ENCODE measurements around the gene TUBG1. TPM values are rescaled to one million over a fixed set of nuclear protein-coding genes. Genes with fewer than 3 reads are reported as not detected.
A peak's percentile ranks its signal among the peaks of the same experiment; 100 is the strongest.

TUBG1 gene
- total RNA-seq, 4 donors from 2014 or later, result 7.9 to 39.4 (median 23.9) TPM

DNA sequence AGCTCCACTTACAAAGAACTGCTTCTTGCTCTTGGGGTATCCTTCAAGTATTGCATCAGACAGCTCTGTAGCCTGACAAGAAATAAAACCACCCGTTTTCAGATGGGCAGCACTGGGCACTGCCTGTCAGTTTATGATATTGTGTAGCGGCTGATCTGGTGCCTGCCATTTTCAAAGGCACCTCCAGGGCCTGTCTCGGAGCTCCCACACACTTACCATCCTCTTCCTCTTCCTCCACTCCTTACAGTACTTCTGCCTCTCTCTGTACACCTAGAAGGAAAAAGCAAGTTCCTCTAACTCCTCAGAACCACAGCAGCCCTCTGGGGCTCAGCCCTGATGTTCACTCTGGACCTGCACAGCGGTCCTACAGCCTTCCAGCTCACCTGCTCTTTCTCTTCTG lies 36.4 kb upstream of the TUBG1 start:
- no peak for DNase-seq
- intact Hi-C loops (cut with DNase I; ENCODE audit: low total_unique reads), result loop anchor here (10.0 kb wide), 1 partner anchor 102 kb away; the partner anchor contains the start of gene PLEKHH3
- no peak for TF ChIP-seq POLR2A (IDR thresholded peaks at IDR 0.05)
- TF ChIP-seq, protein P1, sequence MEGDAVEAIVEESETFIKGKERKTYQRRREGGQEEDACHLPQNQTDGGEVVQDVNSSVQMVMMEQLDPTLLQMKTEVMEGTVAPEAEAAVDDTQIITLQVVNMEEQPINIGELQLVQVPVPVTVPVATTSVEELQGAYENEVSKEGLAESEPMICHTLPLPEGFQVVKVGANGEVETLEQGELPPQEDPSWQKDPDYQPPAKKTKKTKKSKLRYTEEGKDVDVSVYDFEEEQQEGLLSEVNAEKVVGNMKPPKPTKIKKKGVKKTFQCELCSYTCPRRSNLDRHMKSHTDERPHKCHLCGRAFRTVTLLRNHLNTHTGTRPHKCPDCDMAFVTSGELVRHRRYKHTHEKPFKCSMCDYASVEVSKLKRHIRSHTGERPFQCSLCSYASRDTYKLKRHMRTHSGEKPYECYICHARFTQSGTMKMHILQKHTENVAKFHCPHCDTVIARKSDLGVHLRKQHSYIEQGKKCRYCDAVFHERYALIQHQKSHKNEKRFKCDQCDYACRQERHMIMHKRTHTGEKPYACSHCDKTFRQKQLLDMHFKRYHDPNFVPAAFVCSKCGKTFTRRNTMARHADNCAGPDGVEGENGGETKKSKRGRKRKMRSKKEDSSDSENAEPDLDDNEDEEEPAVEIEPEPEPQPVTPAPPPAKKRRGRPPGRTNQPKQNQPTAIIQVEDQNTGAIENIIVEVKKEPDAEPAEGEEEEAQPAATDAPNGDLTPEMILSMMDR (IDR thresholded peaks at IDR 0.05), result no peak
- no peaks in the 10 kb centered on the region for H3K36me3 ChIP-seq
- no peaks in the 10 kb centered on the region for H3K9me3 ChIP-seq
- H3K4me1 ChIP-seq, result peaks cover 0 to 8% of the 10 kb centered on the region in 2 donors
- H3K4me3 ChIP-seq, result no peak overlapping the region
- H3K27me3 ChIP-seq, result no peaks in the 10 kb centered on the region
- H3K27ac ChIP-seq, result no peak overlapping the region

DNA sequence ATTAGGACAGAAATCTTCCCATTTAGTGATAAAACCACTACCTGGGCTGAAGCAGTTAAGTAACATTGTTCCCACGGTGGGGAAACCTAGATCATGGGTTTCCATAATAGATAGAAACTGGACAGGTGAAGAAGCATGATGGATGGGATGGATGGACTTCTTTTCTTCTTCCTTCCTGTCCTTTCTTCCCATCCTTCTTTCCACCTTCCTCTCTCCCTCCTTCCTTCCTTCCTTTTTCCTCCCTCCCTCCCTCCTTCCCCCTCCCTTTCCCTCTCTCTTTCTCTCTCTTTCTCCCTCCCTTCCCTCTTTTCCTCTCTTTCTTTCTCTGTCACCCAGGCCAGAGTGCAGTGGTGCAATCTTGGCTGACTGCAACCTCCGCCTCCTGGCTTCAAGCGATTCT lies 35.0 kb upstream of the TUBG1 start:
- Histone ChIP-seq H3K27ac (no peak overlapping the region), H3K36me3 (no peaks in the 10 kb centered on the region), H3K9me3 (no peaks in the 10 kb centered on the region), H3K4me3 (no peak overlapping the region), H3K4me1 (peaks cover 0 to 12% of the 10 kb centered on the region in 2 donors), H3K27me3 (no peaks in the 10 kb centered on the region)
- TF ChIP-seq, protein P1 (IDR thresholded peaks at IDR 0.05), result no peak
- no peak for TF ChIP-seq POLR2A (IDR thresholded peaks at IDR 0.05)
- DNase-seq, result no peak
- intact Hi-C loops (cut with DNase I; ENCODE audit: low total_unique reads), result loop anchor here (10.0 kb wide), 1 partner anchor 100 kb away; the partner anchor contains the start of gene PLEKHH3

DNA sequence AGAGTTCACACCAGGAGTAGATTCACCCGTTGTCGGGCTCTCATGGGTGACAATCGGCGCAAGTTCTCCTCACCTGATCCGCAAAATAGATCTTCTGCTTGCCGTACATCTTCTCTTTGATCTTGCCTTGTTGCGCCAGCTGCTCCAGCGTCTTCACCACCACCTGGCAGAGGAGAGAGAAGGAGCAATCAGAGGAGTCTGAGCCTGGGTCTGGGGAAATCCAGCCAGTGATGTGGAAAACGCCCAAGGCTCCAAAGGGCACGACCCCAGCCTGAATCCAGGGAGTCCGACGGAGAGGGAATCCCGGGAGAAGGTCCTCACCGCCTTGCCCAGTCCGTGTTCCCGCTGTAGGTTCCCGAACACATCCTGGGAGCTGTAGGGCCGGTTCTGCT lies 32.3 kb upstream of the TUBG1 start:
- no peaks in the 10 kb centered on the region for H3K9me3 ChIP-seq
- peak overlapping the region; percentile 61 to 73 for H3K27ac ChIP-seq
- H3K27me3 ChIP-seq, result no peaks in the 10 kb centered on the region
- H3K36me3 ChIP-seq, result no peaks in the 10 kb centered on the region
- no peak for DNase-seq
- TF ChIP-seq, protein P1 (IDR thresholded peaks at IDR 0.05), result no peak
- TF ChIP-seq POLR2A (IDR thresholded peaks at IDR 0.05), result no peak
- peaks cover 0 to 12% of the 10 kb centered on the region in 2 donors for H3K4me1 ChIP-seq
- intact Hi-C loops (cut with DNase I; ENCODE audit: low total_unique reads), result loop anchor here (10.0 kb wide), 1 partner anchor 98 kb away; the partner anchor contains the start of gene PLEKHH3
- H3K4me3 ChIP-seq, result peak overlapping the region; percentile 43 to 65

DNA sequence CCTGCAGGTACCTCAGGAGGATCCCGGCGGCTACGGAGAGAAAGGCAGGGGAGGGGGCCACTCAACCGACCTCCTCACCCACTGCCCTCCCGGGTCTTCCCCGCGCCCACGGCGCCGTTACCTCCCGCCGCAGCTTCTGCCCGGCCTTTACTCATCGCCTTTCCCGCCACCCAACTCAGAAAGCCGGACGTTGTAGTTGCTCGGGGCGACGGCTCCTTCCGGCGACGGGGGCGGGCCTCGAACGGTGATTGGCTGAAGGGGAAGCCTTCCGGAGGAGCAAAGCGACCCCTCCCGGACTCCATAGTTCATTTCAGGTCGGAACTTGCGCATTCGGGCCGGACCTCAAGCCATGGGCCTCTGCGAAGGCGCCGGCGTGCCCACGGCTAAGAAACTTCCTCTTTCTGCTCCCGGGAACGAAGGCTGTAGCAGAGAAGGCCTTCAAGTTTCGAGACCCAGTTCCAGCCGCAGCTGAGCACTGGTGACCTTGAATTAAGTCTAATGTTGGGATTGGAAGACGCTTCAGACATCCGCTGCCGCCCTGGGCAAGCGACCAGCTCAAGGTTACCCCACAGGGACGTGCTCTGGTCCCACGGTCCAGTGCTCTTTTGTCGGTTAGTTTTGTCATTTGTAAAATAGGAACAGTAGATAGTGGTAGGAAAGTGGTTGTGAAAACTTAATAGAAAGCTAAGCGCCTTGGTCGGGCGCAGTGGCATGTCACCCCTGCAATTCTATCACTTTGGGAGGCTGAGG lies 31.8 kb upstream of the TUBG1 start, which contains the start of gene PSMC3IP:
TSS of gene PSMC3IP (minus strand) at position 198 of the 750 bp plus-strand sequence. CDS start at position 155, 43 bp downstream.
- Histone ChIP-seq H3K9me3 (no peaks in the 10 kb centered on the region), H3K4me1 (peaks cover 0 to 12% of the 10 kb centered on the region in 2 donors), H3K36me3 (no peaks in the 10 kb centered on the region), H3K27me3 (no peaks in the 10 kb centered on the region), H3K4me3 (peak within 1 kb of the TSS; percentile 43 to 65), H3K27ac (peak within 1 kb of the TSS; percentile 73 to 82)
- peak; percentile 95 for DNase-seq
- intact Hi-C loops (cut with DNase I; ENCODE audit: low total_unique reads), result loop anchor here (10.0 kb wide), 1 partner anchor 97 kb away; the partner anchor contains the start of gene PLEKHH3
- TF ChIP-seq POLR2A (IDR thresholded peaks at IDR 0.05), result peak; percentile 64 to 66
- TF ChIP-seq, protein P1 (IDR thresholded peaks at IDR 0.05), result peak in 2 of 4 experiments; percentile 40 to 58
